HG02981 (cell line): ENCODE data around the gene JAML.
A peak's percentile ranks its signal among the peaks of the same experiment; 100 is the strongest.

Source experiments
- ATAC-seq: cut with Tn5 transposase; IDR thresholded peaks from one replicate; pipeline ENCODE4 v1.9.1; 2021; ENCODE audit warnings: mild to moderate bottlenecking, moderate library complexity; ENCODE audit not compliant: unreplicated experiment

JAML gene

GRCh38 chr11:118224511-118225188 is at the start of gene JAML:
TSS of gene JAML (minus strand) at chr11:118225011. CDS start at chr11:118214866, 10,145 bp downstream.
- peak; percentile 52 for ATAC-seq

GRCh38 chr11:118274186-118274585 is 49.4 kb upstream of the JAML start:
- no peak for ATAC-seq

GRCh38 chr11:118272001-118272400 is 47.2 kb upstream of the JAML start:
- ATAC-seq = no peak

DNA sequence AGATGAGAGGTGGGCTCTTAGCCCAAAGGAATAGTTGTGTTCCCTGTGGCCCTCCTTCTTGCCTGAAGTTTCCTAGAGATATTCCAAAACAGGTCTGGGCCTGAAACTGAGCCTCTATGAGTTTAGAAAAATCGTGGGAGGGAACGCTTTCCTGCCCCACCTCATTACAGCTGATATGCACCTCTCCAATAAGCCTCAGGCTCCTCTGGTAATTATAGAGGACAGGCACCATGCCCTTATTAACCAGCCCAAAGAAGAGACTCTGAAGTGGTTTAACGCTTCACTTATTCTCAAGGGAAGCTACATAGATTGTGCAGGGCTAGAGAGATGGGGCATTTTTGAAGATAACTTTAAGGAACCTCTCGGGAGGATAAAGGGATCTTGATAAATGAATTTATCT is 42.7 kb upstream of the JAML start:
- ATAC-seq = no peak

GRCh38 chr11:118265954-118266353 is 41.1 kb upstream of the JAML start:
- no peak for ATAC-seq

DNA sequence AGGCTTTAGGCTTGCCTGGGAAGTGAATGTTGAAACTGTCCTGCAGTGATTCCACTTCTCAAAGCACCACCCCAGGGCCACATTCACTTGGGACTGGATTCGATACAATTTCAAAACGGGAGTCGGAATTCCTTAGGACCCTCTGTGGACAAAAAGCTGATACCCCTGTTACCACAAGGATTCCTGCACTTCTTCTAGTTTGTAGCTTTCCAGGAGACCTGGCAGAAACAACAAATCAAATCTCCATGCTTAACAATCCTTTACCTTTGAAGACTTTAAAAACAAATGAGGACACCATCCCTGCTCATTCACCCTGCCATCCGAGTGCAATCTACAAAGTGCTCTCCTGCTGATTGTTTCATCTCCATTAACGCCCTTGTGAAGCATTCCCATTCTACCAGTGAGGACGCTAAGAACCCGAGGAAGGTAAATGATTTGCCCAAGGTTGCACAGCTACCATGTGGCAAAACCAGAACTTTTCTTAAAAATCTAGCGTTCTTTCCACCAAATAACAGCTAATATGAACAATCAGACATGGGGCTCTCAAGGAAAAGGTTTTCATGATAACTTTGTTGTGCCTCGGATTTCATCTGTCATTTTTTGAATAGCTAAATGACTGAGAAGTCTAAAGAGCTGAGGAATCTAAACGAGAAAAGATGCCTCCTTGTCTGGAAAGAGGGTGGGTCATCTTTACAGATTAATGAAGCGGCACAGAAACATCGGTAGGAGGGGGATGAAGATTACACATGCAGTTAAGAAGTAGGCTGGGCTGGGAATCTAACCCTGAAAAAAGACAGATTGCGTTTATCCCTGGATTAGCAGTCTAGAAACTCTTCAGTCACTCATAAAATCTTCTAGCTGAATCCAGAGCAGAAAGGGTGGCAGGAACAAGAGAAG is 40.0 kb upstream of the JAML start:
- no peak for ATAC-seq

- no peak for ATAC-seq
Observed at GRCh38 chr11:118263695-118264568, 39.1 kb upstream of the JAML start, which contains the start of gene MPZL2. TSS of gene MPZL2 (minus strand) at chr11:118264297. CDS start at chr11:118264153, 144 bp downstream.

- no peak for ATAC-seq
Observed at GRCh38 chr11:118263112-118263511, 38.3 kb upstream of the JAML start.

DNA sequence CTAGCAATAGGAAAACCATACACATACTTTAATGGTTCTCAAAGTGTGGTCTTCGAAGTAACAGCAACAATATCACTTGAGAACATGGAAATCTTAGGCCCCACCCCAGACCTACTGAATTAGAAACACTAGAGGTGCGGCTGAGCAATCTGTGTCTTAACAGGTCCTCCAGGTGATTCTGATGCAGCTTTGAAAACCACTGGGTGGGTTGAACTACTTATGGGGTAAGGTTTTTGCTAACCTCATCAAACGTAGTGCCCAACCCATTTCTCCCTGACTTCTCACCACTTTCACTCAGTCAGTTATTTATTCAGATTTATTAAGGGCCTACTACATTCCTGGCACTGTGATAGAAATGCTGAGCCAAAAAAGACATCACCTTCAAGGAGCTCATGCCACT is 35.5 kb upstream of the JAML start:
- no peak for ATAC-seq

GRCh38 chr11:118259138-118259537 is 34.3 kb upstream of the JAML start:
- ATAC-seq = no peak

GRCh38 chr11:118258410-118258809 is 33.6 kb upstream of the JAML start:
- no peak for ATAC-seq

- ATAC-seq = peak; percentile 17
Observed at GRCh38 chr11:118252688-118253087, 27.9 kb upstream of the JAML start.

- ATAC-seq = peak; percentile 72
Observed at GRCh38 chr11:118251858-118252652, 27.2 kb upstream of the JAML start, which contains the start of gene MPZL3. TSS of gene MPZL3 (minus strand) at chr11:118252365. CDS start at chr11:118252294, 71 bp downstream.

DNA sequence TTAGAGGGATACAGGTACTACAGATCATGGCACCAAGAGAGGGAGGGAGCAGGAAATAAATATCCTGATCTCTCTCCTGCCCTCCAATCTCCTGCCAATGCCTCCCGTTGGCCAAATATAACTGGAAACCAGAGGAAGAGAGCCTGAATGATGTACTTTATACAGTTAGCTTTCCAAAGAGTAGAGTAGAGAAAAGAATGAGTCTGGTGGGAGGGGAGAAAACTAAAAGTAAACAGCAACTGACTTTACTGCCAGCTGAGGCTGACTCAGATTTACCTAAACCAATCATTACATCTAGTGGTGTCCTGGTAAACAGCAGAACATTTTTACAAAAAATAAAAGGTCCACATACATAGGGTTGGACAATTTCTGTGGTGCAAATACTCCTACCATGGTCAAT is 22.2 kb upstream of the JAML start:
- no peak for ATAC-seq

DNA sequence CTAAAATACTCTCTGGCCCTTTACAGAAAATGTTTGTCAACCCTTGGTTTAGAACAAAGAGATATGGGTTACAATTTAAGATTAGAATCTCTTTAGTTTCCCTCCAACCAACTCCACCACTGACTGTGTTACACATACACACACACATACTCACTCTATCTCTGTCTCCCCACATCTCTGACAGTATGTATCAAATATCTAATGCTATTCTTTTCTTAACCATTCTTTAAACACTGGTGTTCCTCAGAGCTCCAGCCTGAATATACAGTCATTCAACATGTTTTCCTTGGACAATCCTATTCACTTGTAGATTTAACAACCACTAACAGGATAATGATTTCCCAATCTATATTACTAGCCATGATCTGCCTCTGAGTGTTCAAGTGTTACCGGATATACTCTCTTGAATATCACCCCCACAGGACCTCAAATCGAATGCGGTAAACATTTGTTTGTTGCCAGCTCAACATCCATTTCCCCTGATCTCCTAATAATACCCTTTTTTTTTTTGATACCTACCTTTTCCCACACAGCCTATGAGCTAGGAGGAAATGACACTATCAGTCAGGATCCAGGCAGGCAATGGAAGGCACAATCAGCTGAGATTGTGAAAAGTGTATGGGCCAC is 21.2 kb upstream of the JAML start:
- no peak for ATAC-seq

- no peak for ATAC-seq
Observed at GRCh38 chr11:118243993-118244762, 19.4 kb upstream of the JAML start.

GRCh38 chr11:118243161-118243560 is 18.4 kb upstream of the JAML start:
- ATAC-seq = no peak

DNA sequence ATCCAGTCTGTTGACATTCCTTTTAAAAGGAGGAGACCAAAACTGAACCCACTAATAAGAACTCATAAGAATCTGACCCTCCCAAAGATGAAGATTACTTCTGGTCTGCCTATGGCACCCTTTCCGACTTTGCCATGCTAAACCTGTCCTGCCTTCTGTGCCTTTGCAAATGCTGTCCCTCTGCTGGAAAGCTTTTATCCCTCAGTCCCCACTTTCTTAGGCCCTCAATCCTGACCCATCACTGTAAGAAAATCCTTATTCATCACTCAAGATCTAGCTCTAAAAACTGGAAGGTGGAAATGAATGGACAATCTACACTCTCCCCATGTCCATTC is 16.9 kb upstream of the JAML start:
- ATAC-seq = no peak
